Measurements from ENCODE around the gene TMUB2. TPM values are rescaled to one million over a fixed set of nuclear protein-coding genes. Genes with fewer than 3 reads are reported as not detected.

The TMUB2 gene
- total RNA-seq, 1 experiment from 2014 or later, result 25.1 TPM

- BruUV-seq (replicated peaks), result no TSS peak
- no peak overlapping the region for H3K9ac ChIP-seq (ENCODE audit: low read length)
- no peaks in the 10 kb centered on the region for H4K20me1 ChIP-seq (ENCODE audit: insufficient read depth)
- H3K4me2 ChIP-seq (ENCODE audit: low read length), result no peak overlapping the region
- ChIA-PET POLR2A (no interaction called here), RAD21 (ENCODE audit: low non-redundant PET in 1 of 2, low total read pairs in 2 of 2, uncharacterized antibody in 2 of 2, unreplicated experiment in 2 of 2) (no interaction called here), CTCF (no interaction called here)
- TF ChIP-seq ATF3 (IDR thresholded peaks at IDR 0.05) (no peak), SIN3A (IDR thresholded peaks at IDR 0.05; ENCODE audit: low read depth) (no peak), ELF1 (IDR thresholded peaks at IDR 0.05; ENCODE audit: borderline replicate concordance, low read depth) (no peak), YY1 (IDR thresholded peaks at IDR 0.05; ENCODE audit: extremely low read depth, insufficient replicate concordance, low read depth, low read length) (no peak), ZFX (IDR thresholded peaks at IDR 0.05) (no peak), ZBTB33 (IDR thresholded peaks at IDR 0.05; ENCODE audit: extremely low read depth, insufficient replicate concordance, low read length) (no peak), ZNF274 (IDR thresholded peaks at IDR 0.05; ENCODE audit: low read depth, low read length) (no peak), POLR2A (IDR thresholded peaks at IDR 0.05; ENCODE audit: borderline replicate concordance, extremely low read depth, insufficient read depth, insufficient read length) (no peak), JUND (IDR thresholded peaks at IDR 0.05) (no peak), RAD21 (IDR thresholded peaks at IDR 0.05; ENCODE audit: low read depth) (no peak), POLR2AphosphoS5 (IDR thresholded peaks at IDR 0.05; ENCODE audit: low read depth, low read length) (no peak), CBX3 (IDR thresholded peaks at IDR 0.05; ENCODE audit: low read depth) (no peak), EZH2 (IDR thresholded peaks at IDR 0.05) (no peak), REST (IDR thresholded peaks at IDR 0.05; ENCODE audit: low read depth) (no peak), SP1 (IDR thresholded peaks at IDR 0.05; ENCODE audit: low read depth) (no peak)
- H3K36me3 ChIP-seq (ENCODE audit: control insufficient read depth in 1 of 2, insufficient read depth in 2 of 2, low read length in 2 of 2), result peaks cover 23 to 51% of the 10 kb centered on the region in 2 experiments; a peak in 3 of 4 replicates
- H3K9me2 ChIP-seq (ENCODE audit: insufficient read depth), result no peaks in the 10 kb centered on the region
- ATAC-seq, result no peak
- peaks cover 41% of the 10 kb centered on the region for H3K79me2 ChIP-seq (ENCODE audit: insufficient read depth, low read length)
- no peak for DNase-seq (ENCODE audit: low read depth, low spot score)
- no peaks in the 10 kb centered on the region for H3K9me3 ChIP-seq (ENCODE audit: control insufficient read depth in 1 of 2, insufficient read depth in 1 of 2, low read depth in 1 of 2, low read length in 2 of 2)
- intact Hi-C loops (cut with micrococcal nuclease), result loop anchor here (10.0 kb wide), 1 partner anchor 311 kb away; no protein-coding TSS in a partner anchor
- H3K4me3 ChIP-seq (replicated peaks in 1 of 2; ENCODE audit: low read depth in 1 of 2, low read length in 2 of 2), result no peak overlapping the region
- H3K4me1 ChIP-seq (ENCODE audit: control insufficient read depth in 1 of 2, insufficient read depth in 2 of 2, low read length in 2 of 2), result peaks cover 15 to 35% of the 10 kb centered on the region in 2 experiments
- no peaks in the 10 kb centered on the region for H3K27me3 ChIP-seq (ENCODE audit: insufficient read depth, low read length)
- peak overlapping the region; percentile 8; the same call in 1 of the 2 replicates for H3K27ac ChIP-seq (ENCODE audit: low read depth, low read length)
- no peak overlapping the region for H2AFZ ChIP-seq (ENCODE audit: low read depth, low read length, poor library complexity, severe bottlenecking)
Observed at GRCh38 chr17:44214230-44214494, 27.4 kb downstream of the TMUB2 start.
